HepG2 (cell line): ENCODE results near the gene RPP14. TPM values are rescaled to one million over a fixed set of nuclear protein-coding genes. Genes with fewer than 3 reads are reported as not detected.

Experiments
- ATAC-seq: fragments of 200-7000 bp; cut with Tn5 transposase; 3 replicates; pipeline ENCODE4 v1.9.1; 2020; ENCODE audit warnings: mild to moderate bottlenecking, moderate library complexity
- BruUV-seq: library from RNA; stranded (reverse); fragments of 400-500 nt; replicated peaks from 2 replicates; lab custom pipeline; 2021; lab: Mats Ljungman, UMichigan
- CTCF ChIA-PET: fragments of 300-600 bp; formaldehyde crosslinking; extraction: SDS; loops from one replicate; lab custom pipeline; 2021; ENCODE audit warnings: low total read pairs, inconsistent platforms, low intra/inter-chr PET ratio; lab: Yijun Ruan, JAX
- POLR2A ChIA-PET: fragments of 350-600 bp; sonication (Branson Sonifier 250); formaldehyde crosslinking; loops from one replicate; lab custom pipeline; 2020; ENCODE audit warnings: antibody characterized with exemption, inconsistent platforms; lab: Yijun Ruan, JAX
- DNase-seq: peaks from one replicate; pipeline ENCODE4 v3.0.0-alpha.2; 2015; ENCODE audit warnings: low spot score
- FAIRE-seq: peaks from 3 replicates; lab custom pipeline; 2011; peaks lifted over from hg19 to GRCh38; lab: Jason Lieb, UNC
- H2AFZ ChIP-seq: one replicate; pipeline ENCODE4 v1.6.1; 2011; ENCODE audit warnings: low read length, inconsistent platforms
- H3K27ac ChIP-seq: fragments of 300-600 bp; 3 replicates; pipeline ENCODE4 v1.8.0; 2011; ENCODE audit warnings: mixed run types, mild to moderate bottlenecking, mixed read lengths, low read length, inconsistent platforms; ENCODE audit not compliant: insufficient read depth; ENCODE audit errors: extremely low read length
- H3K27me3 ChIP-seq, 2 experiments: fragments of 200-600 bp in 1 of 2; 2 replicates in 1 of 2; 3 replicates in 1 of 2; pipeline versions ENCODE4 v1.6.0 to v1.8.0; 2011; ENCODE audit warnings: low read length in 2 of 2, mild to moderate bottlenecking in 2 of 2, moderate library complexity in 2 of 2, inconsistent platforms in 1 of 2; ENCODE audit not compliant: insufficient read depth in 2 of 2, control insufficient read depth in 1 of 2
- H3K36me3 ChIP-seq, 2 experiments: fragments of 200-600 bp in 1 of 2; replicated peaks in 1 of 2; 2 replicates in 1 of 2; 3 replicates in 1 of 2; pipeline versions ENCODE4 v1.5.1 to v1.8.0; 2011; ENCODE audit warnings: low read length in 2 of 2, inconsistent platforms in 1 of 2; ENCODE audit not compliant: insufficient read depth in 2 of 2, control insufficient read depth in 1 of 2
- H3K4me1 ChIP-seq: 2 replicates; pipeline ENCODE4 v1.5.1; 2012; ENCODE audit warnings: low read length, inconsistent platforms; ENCODE audit not compliant: insufficient read depth
- H3K4me2 ChIP-seq: 2 replicates; pipeline ENCODE4 v1.6.0; 2011; ENCODE audit warnings: low read depth, low read length, inconsistent platforms
- H3K4me3 ChIP-seq, 3 experiments: fragments of 200-600 bp in 1 of 3; sonication (generic), shearing (Covaris generic) in 1 of 3; replicated peaks in 1 of 3; 2 replicates each; pipeline ENCODE4 v1.5.1; 2011 to 2016; ENCODE audit warnings: low read length in 3 of 3, inconsistent platforms in 2 of 3, low read depth in 2 of 3, mild to moderate bottlenecking in 2 of 3, control low read depth in 1 of 3, mixed read lengths in 1 of 3; ENCODE audit not compliant: insufficient read depth in 1 of 3
- H3K79me2 ChIP-seq: one replicate; pipeline ENCODE4 v1.6.1; 2011; ENCODE audit warnings: low read length, inconsistent platforms; ENCODE audit not compliant: insufficient read depth
- H3K9ac ChIP-seq: 2 replicates; pipeline ENCODE4 v1.6.0; 2011; ENCODE audit warnings: mild to moderate bottlenecking, low read depth, low read length, inconsistent platforms; ENCODE audit not compliant: insufficient read depth
- H3K9me3 ChIP-seq: 2 replicates; pipeline ENCODE4 v1.5.1; 2012; ENCODE audit warnings: mild to moderate bottlenecking, low read length
- H4K20me1 ChIP-seq: 2 replicates; pipeline ENCODE4 v1.6.0; 2011; ENCODE audit warnings: inconsistent platforms, mild to moderate bottlenecking, low read length, moderate library complexity; ENCODE audit not compliant: insufficient read depth
- CAMTA2 ChIP-seq: sonication (generic); formaldehyde crosslinking; IDR thresholded peaks from 2 replicates; pipeline ENCODE4 v1.4.0; 2020; ENCODE audit warnings: mild to moderate bottlenecking, missing genetic modification reagents, borderline replicate concordance
- PAXIP1 ChIP-seq: sonication (generic); formaldehyde crosslinking; conservative IDR thresholded peaks from 2 replicates; pipeline ENCODE4 v1.4.0; 2020; ENCODE audit warnings: mild to moderate bottlenecking, missing genetic modification reagents, moderate library complexity
- POLR2A ChIP-seq, 2 experiments: IDR thresholded peaks; 2 replicates each; pipeline ENCODE4 v1.6.1; 2011; ENCODE audit warnings: low read depth in 2 of 2, low read length in 2 of 2, mild to moderate bottlenecking in 1 of 2, moderate library complexity in 1 of 2; ENCODE audit not compliant: insufficient read depth in 1 of 2
- RFX5 ChIP-seq: IDR thresholded peaks from 2 replicates; pipeline ENCODE4 v1.6.1; 2011; ENCODE audit warnings: low read depth, low read length, improper control_type of control experiment
- TFDP2 ChIP-seq: sonication (generic); formaldehyde crosslinking; IDR thresholded peaks from 2 replicates; pipeline ENCODE4 v1.4.0; 2020; ENCODE audit warnings: missing genetic modification reagents
- ZNF264 ChIP-seq: sonication (generic); formaldehyde crosslinking; IDR thresholded peaks from 2 replicates; pipeline ENCODE4 v1.4.0; 2020; ENCODE audit warnings: missing genetic modification reagents
- ZNF30 ChIP-seq: sonication (generic); formaldehyde crosslinking; IDR thresholded peaks from 2 replicates; pipeline ENCODE4 v1.5.0; 2020; ENCODE audit warnings: mild to moderate bottlenecking, missing genetic modification reagents
- WGBS: methylation state at CpG from one replicate; pipeline ENCODE4 v1.1.6; 2017; ENCODE audit warnings: low lambda C conversion rate; 5-methylcytosine and 5-hydroxymethylcytosine counted together
- in situ Hi-C: cut with HindIII; loops from 2 replicates; pipeline ENCODE4 v1.10.0; 2017; ENCODE audit warnings: low pct_unique_long_range_greater_than_20kb; ENCODE audit not compliant: extremely low pct_ligation_motif_present
- intact Hi-C: fragments of 100-400 bp; cut with micrococcal nuclease; formaldehyde crosslinking; loops from one replicate; pipeline ENCODE4 v1.10.0; 2022; ENCODE audit not compliant: unreplicated experiment
- polyA plus RNA-seq, 8 experiments: library from polyadenylated mRNA; depleted of rRNA in 3 of 8; stranded (reverse) in 7 of 8; unstranded in 1 of 8; fragments of >200 nt; fragmentation: Illumina TruSeq in 4 of 8; extraction: Trizol in 4 of 8; gene quantifications; 2 replicates each; pipeline versions ENCODE4 v1.2.1 to v1.2.3, GENCODE V29; 2011 to 2016; ENCODE audit warnings: low read depth in 4 of 8, missing spikeins in 1 of 8, mixed read lengths in 1 of 8; ENCODE audit not compliant: insufficient read depth in 1 of 8
- total RNA-seq, 5 experiments: library from RNA; depleted of rRNA; stranded (reverse); fragments of >200 nt; fragmentation: Illumina TruSeq; extraction: Trizol; gene quantifications; 2 replicates each; pipeline ENCODE4 v1.2.3, GENCODE V29; 2016; ENCODE audit warnings: low read depth in 1 of 5
- TF ChIP-seq, protein P1 (sequence below): fragments of 450-650 bp; IDR thresholded peaks from 2 replicates; pipeline ENCODE4 v1.6.1; 2016
- TF ChIP-seq, protein P2 (sequence below): sonication (generic); formaldehyde crosslinking; IDR thresholded peaks from 2 replicates; pipeline ENCODE4 v1.5.0; 2020; ENCODE audit warnings: missing genetic modification reagents
- TF ChIP-seq, protein P3 (sequence below): sonication (generic); formaldehyde crosslinking; IDR thresholded peaks from 2 replicates; pipeline ENCODE4 v1.9.0; 2022; ENCODE audit warnings: low read depth, missing genetic modification reagents

RPP14 gene
- total and polyA plus RNA-seq, 2 of the 13 experiments (the other 11 are each of a cell fraction or from before 2014, with no cell fraction given) = 15.4 to 16.2 TPM

GRCh38 chr3:58358092-58358491 is 52.0 kb downstream of the RPP14 start:
- Histone ChIP-seq H3K4me1 (no peaks in the 10 kb centered on the region), H3K27ac (no peak overlapping the region), H4K20me1 (0 out of 2 replicates have a peak, but pooled peaks cover 4% of the 10 kb centered on the region), H3K27me3 (no peaks in the 10 kb centered on the region), H3K79me2 (no peaks in the 10 kb centered on the region), H3K9ac (no peak overlapping the region), H3K36me3 (no peaks in the 10 kb centered on the region), H2AFZ (no peak overlapping the region), H3K4me3 (no peak overlapping the region), H3K9me3 (no peaks in the 10 kb centered on the region), H3K4me2 (no peak overlapping the region)
- TF ChIP-seq ZNF264 = no peak
- TF ChIP-seq RFX5 = no peak
- no peak for TF ChIP-seq ZNF30 (CRISPR knock-in tag)
- TF ChIP-seq, protein P1, sequence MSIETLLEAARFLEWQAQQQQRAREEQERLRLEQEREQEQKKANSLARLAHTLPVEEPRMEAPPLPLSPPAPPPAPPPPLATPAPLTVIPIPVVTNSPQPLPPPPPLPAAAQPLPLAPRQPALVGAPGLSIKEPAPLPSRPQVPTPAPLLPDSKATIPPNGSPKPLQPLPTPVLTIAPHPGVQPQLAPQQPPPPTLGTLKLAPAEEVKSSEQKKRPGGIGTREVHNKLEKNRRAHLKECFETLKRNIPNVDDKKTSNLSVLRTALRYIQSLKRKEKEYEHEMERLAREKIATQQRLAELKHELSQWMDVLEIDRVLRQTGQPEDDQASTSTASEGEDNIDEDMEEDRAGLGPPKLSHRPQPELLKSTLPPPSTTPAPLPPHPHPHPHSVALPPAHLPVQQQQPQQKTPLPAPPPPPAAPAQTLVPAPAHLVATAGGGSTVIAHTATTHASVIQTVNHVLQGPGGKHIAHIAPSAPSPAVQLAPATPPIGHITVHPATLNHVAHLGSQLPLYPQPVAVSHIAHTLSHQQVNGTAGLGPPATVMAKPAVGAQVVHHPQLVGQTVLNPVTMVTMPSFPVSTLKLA = no peak
- TF ChIP-seq, protein P2, sequence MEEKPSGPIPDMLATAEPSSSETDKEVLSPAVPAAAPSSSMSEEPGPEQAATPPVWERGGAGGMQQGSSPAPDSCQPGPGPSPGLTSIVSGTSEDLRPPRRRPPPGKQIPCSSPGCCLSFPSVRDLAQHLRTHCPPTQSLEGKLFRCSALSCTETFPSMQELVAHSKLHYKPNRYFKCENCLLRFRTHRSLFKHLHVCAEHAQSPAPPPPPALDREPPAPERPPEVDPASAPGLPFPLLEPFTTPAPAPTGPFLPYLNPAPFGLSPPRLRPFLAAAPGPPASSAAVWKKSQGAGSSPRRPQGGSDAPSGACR (CRISPR knock-in tag) = no peak
- TF ChIP-seq, protein P3, sequence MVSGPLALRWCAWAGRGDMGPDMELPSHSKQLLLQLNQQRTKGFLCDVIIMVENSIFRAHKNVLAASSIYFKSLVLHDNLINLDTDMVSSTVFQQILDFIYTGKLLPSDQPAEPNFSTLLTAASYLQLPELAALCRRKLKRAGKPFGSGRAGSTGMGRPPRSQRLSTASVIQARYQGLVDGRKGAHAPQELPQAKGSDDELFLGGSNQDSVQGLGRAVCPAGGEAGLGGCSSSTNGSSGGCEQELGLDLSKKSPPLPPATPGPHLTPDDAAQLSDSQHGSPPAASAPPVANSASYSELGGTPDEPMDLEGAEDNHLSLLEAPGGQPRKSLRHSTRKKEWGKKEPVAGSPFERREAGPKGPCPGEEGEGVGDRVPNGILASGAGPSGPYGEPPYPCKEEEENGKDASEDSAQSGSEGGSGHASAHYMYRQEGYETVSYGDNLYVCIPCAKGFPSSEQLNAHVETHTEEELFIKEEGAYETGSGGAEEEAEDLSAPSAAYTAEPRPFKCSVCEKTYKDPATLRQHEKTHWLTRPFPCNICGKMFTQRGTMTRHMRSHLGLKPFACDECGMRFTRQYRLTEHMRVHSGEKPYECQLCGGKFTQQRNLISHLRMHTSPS = no peak
- no peak for TF ChIP-seq CAMTA2 (CRISPR knock-in tag)
- TF ChIP-seq PAXIP1 = no peak
- no peak for TF ChIP-seq TFDP2
- TF ChIP-seq POLR2A (IDR thresholded peaks at IDR 0.05; ENCODE audit: insufficient read depth in 1 of 2, low read depth in 2 of 2, low read length in 2 of 2) = no peak
- DNase-seq (no peak), FAIRE-seq (no peak), ATAC-seq (no peak)
- in situ Hi-C loops (no loop called here), intact Hi-C loops (no loop called here)
- CTCF ChIA-PET = no interaction called here
- no TSS peak for BruUV-seq
- POLR2A ChIA-PET = no interaction called here
- 94% methylated on average over 3 of the region's 3 CpGs for WGBS
